Measurements from ENCODE around the gene NTRK1.

NTRK1 gene

GRCh38 chr1:156883919-156884318 lies 23.3 kb downstream of the NTRK1 start:
- DNase-seq = no peak

- no peak for DNase-seq
Measured at GRCh38 chr1:156884560-156885184, 24.0 kb downstream of the NTRK1 start.

GRCh38 chr1:156885314-156885713 lies 24.6 kb downstream of the NTRK1 start:
- DNase-seq = no peak

GRCh38 chr1:156885880-156886355 lies 25.3 kb downstream of the NTRK1 start:
- DNase-seq = no peak

- DNase-seq = no peak
Measured at GRCh38 chr1:156886583-156887281, 26.1 kb downstream of the NTRK1 start.

- DNase-seq = no peak
Measured at GRCh38 chr1:156887317-156887716, 26.7 kb downstream of the NTRK1 start.

GRCh38 chr1:156887734-156888133 lies 27.1 kb downstream of the NTRK1 start:
- DNase-seq = no peak

GRCh38 chr1:156889802-156890580 lies 29.3 kb downstream of the NTRK1 start:
- peak in 3 of 5 donors; percentile 15 to 43 (median 34) for DNase-seq

GRCh38 chr1:156892190-156893047 lies 31.8 kb downstream of the NTRK1 start:
- DNase-seq = peak; percentile 66 to 80 (median 76)

GRCh38 chr1:156893048-156893953 lies 32.6 kb downstream of the NTRK1 start, which contains the start of gene PEAR1:
TSS of gene PEAR1 (plus strand) at chr1:156893718. CDS start at chr1:156903927, 10,209 bp downstream.
- no peak for DNase-seq

GRCh38 chr1:156894001-156894400 lies 33.3 kb downstream of the NTRK1 start:
- no peak for DNase-seq

- DNase-seq = no peak
Measured at GRCh38 chr1:156894711-156895454, 34.2 kb downstream of the NTRK1 start.

- no peak for DNase-seq
Measured at GRCh38 chr1:156895455-156895812, 34.8 kb downstream of the NTRK1 start.

- DNase-seq = no peak
Measured at GRCh38 chr1:156895927-156896326, 35.3 kb downstream of the NTRK1 start.

GRCh38 chr1:156896490-156897033 lies 35.9 kb downstream of the NTRK1 start:
- no peak for DNase-seq

GRCh38 chr1:156897078-156897825 lies 36.6 kb downstream of the NTRK1 start:
- DNase-seq = no peak

- no peak for DNase-seq
Measured at GRCh38 chr1:156898161-156898566, 37.5 kb downstream of the NTRK1 start.

GRCh38 chr1:156898971-156899664 lies 38.5 kb downstream of the NTRK1 start:
- DNase-seq = no peak

Measured in T-helper 1 cell (primary cell).